SW 1271 (cell line): ENCODE data around the gene PCDH15.
A peak's percentile ranks its signal among the peaks of the same experiment; 100 is the strongest.
"Not testable (repeated sequence)": the region's sequence is repeated elsewhere in the genome, so short reads cannot be mapped to it uniquely, and the experiment has no call there.

ENCODE experiments used
- DNase-seq, 2 experiments: peaks; one replicate each; lab custom pipeline; 2025; lab: John Stamatoyannopoulos, UW

The PCDH15 gene

DNA sequence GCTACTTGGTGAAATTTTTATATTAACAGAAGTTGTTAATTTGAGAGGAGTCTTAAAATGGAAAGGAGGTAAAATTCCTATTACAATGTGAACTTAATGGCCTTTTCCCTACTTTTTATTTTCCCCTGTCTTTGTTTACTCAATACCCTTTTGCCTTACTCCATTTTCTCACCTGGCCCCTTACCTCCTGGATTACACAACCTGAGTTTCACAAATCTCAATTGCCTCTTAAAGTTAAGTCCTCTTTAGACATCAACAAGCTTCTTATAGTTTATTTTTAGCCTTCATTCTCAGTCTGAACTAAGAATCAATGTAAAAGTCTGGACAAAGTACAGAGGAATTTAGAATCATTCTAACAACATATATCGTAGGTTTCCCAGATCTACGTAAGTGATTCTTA is 247.0 kb downstream of the PCDH15 start:
- DNase-seq: no peak

GRCh38 chr10:54550016-54550415 is 251.0 kb downstream of the PCDH15 start:
- no peak for DNase-seq

- DNase-seq: no peak
Measured at GRCh38 chr10:54531296-54531695, 269.7 kb downstream of the PCDH15 start.

DNA sequence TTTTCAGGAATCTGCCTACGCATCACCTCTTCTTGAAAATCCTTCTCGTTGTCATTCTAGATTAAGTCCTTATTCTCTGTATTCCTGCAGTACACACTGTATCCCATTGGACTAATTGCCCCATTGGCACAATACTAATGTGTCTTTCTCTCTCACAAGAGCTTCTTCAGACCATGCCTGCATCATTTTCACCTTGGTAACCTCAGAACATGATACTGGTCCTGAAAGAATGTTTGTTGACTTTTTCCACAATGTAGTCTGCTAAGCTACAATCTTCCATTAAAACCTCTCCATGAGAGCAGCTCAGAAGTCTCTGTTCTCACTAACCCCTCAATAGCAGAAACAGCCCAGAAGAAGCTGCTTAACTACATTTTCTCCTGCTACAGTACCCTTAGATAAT is 270.7 kb downstream of the PCDH15 start:
- DNase-seq: no peak

GRCh38 chr10:54525816-54526215 is 275.2 kb downstream of the PCDH15 start:
- no peak for DNase-seq

DNA sequence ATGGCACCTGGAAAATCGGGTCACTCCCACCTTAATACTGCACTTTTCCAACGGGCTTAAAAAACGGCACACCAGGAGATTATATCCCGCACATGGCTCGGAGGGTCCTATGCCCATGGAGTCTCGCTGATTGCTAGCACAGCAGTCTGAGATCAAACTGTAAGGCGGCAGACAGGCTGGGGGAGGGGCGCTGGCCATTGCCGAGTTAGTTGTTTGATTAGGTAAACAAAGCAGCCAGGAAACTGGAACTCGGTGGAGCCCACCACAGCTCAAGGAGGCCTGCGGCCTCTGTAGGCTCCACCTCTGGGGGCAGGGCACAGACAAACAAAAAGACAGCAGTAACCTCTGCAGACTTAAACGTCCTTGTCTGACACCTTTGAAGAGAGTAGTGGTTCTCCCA is 285.8 kb downstream of the PCDH15 start:
- not testable (repeated sequence) for DNase-seq

DNA sequence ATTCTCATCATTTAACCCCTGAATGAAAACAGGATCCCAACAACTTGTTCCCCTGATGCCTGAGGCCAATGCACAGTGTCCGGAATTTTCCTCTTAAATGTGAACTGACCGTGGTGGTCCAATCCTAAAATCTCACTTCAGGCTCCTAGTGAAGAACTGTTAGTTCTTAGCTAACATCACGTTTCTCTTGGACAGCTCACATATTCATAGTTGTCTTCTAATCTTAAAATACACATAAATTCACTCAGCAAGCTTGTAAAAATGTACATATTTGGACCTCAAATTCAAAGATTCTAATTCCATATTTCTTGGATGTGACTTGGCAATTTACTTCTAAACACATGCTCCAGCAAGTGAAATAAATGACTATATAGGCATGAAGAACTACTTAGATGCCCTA is 297.2 kb downstream of the PCDH15 start:
- DNase-seq: no peak

DNA sequence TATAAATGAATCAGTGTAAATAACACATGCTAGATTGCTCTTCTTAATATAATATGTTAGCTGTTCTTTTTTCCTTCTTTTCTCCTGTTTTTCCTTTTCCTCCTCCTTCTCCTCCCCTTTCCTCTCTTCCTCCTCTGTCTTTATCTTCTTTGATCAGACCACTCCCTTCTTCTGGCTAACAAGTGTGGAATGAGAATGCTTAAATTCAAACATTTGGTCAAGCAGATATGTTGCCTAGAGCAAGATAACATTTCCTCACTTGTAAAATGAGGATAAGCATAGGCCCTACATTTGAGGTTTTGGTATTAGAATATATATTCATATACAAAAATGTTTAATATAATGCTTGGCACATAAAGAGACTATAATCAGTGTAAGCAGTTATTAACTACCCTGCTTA is 299.1 kb downstream of the PCDH15 start:
- DNase-seq: no peak

DNA sequence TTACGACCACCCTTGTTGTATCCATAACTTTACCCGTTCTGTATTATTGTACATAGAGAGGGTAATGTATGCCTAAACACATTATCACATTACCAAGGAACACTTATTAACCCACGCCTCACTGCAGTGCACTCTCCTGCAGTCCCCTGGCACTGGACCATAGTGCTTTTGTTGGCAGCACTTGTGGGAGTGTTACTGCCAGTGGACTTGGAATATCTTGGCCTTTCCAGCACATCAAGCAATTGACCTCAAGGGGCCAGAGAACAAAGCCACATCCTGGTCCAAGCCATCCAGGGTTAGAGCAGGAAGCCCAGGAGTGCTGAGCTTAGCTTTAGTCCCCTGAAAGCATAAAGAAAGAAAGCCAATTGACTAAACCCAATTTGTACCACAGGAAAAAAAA is 304.2 kb downstream of the PCDH15 start:
- DNase-seq: no peak

- DNase-seq: no peak
Measured at GRCh38 chr10:54487743-54488142, 313.3 kb downstream of the PCDH15 start.

DNA sequence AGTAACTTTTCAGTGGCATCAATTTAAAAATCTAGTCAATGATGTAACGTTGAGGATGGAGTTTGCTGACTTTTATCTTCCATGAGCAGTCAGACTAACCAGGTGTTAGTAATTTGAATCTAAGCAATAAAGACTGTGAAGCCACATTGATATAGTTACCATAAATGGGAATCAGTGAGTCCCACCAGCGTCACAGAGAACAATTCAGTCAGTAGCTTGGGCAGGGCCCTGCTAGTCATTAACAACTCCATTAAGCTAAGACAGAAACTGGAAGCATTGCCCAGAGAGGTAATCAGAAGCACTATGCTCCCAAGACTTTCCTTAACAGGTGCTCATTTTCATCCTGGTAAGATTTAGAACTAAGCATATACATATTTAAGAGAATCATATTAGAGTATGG is 315.1 kb downstream of the PCDH15 start:
- no peak for DNase-seq

- no peak for DNase-seq
Measured at GRCh38 chr10:54484186-54484585, 316.8 kb downstream of the PCDH15 start.

GRCh38 chr10:54478601-54479000 is 322.4 kb downstream of the PCDH15 start:
- no peak for DNase-seq

DNA sequence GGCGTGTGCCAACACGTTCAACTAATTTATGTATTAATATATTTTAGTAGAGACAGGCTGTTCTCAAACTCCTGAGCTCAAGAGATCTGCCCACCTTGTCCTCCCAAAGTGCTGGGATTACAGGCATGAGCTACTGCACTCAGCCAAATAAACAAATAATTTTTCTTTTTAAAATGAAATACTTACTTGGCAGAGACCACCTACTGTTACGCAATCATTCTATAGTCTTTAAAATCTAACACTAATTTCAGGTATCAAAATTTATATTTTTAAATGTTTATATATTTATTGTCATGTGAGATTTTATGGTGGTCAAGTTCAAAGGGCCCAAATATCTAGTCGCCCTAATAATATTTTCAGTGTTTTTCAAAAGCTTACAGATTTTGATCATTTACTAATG is 323.3 kb downstream of the PCDH15 start:
- DNase-seq: no peak

DNA sequence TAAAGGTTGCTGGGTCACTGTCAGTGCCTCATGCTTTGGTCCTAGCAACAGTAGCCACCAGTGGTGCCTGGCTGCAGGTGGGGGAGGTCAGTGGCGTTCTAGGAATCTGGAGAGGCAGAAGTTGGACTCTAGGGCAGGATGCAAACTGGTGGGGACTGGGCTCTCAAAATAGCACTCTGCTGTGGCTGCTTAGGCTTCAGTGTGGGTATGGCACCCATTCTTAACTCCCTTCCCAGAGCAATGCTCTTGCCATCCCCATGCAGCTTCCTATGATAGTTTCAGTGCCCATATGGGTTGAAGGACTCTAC is 330.8 kb downstream of the PCDH15 start:
- DNase-seq: no peak

GRCh38 chr10:54469587-54470323 is 331.3 kb downstream of the PCDH15 start:
- DNase-seq: no peak

DNA sequence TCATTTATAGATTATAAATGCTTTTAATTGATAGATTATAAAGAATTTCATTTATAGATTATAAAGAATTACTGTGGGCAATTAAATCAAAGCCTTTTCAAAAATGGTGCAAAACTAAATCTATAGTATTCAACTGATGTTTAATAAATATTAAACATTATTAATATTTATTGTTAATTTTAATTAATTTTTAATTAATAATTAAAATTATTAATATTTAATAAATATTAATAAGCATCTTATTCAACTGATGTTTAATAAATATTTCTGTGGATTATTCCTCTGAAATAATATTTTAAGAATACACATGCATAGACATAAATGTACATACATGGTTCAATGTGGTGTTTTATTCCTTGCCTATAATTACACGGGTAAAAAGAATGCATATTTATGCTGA is 346.8 kb downstream of the PCDH15 start:
- DNase-seq: no peak

- DNase-seq: no peak
Measured at GRCh38 chr10:54449056-54449455, 352.0 kb downstream of the PCDH15 start.

DNA sequence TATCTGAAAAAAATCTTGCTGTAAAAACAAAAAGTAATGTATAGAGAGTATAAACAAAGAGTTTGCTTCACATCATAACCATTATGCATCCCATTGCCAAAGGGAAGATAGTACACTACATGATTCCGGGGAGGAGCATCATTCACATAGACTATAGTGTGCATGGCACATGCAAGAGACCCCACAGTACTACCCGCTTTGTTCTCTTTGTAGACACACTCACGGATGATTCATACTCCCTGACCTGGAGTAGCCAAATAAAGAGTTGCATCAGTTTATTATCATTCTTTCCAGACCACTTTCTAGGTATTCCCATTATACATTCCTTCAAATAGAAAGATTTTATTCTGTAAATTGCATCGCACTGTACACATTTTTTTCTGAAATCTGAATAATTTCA is 356.9 kb downstream of the PCDH15 start:
- no peak for DNase-seq

GRCh38 chr10:54441275-54441674 is 359.8 kb downstream of the PCDH15 start:
- no peak for DNase-seq

DNA sequence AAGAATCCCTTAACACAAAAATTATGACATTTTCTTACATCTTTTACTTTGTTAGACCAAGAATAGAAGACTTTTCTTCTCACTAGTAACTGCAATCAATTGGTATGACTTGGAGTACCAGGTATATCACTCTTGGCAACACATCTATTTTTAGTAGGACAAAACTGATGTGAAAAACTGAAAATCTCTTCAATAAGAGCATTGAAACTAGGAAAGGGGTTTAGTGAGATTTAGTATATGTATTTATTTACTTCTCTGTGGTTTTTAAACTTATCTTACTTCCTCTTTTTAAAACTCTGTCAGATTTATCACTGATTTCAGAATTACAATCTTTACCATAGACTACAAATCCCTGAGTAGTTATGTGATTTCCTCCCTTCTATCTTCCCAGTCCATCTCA is 366.2 kb downstream of the PCDH15 start:
- DNase-seq: no peak

GRCh38 chr10:54415483-54415882 is 385.5 kb downstream of the PCDH15 start:
- DNase-seq: no peak

GRCh38 chr10:54402576-54402975 is 398.5 kb downstream of the PCDH15 start:
- DNase-seq: peak in 1 of 2 experiments; percentile 26

DNA sequence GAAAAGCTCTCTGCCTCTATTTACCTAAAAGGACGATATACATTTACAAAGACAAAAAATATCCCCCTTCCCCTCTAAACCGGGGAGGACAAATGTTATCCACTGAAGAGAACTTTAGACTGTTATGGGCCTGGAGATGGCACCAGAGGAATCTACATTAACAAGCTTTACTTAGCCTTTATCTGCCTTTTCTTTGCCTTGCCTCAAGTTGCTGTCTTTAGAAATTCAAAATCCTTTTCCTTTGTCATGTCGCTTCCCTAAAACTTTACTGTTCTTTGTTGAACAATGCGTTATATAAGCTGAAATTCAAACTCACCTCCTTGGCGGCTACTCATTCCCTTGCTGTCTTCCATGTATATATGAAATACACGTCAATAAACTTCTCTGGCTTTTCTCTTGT is 405.0 kb downstream of the PCDH15 start:
- no peak for DNase-seq

- not testable (repeated sequence) for DNase-seq
Measured at GRCh38 chr10:54394598-54394997, 406.4 kb downstream of the PCDH15 start.
